ENCODE results near the gene ZNF69. TPM values are rescaled to one million over a fixed set of nuclear protein-coding genes. Genes with fewer than 3 reads are reported as not detected.

The ZNF69 gene
- total RNA-seq, 2 experiments from 2014 or later = 9.7 to 13.9 TPM

GRCh38 chr19:11890634-11891033 is 3.1 kb downstream of the ZNF69 start:
- Histone ChIP-seq H3K9me2 (ENCODE audit: insufficient read depth, low read length) (no peaks in the 10 kb centered on the region), H2AFZ (ENCODE audit: low read length) (no peak overlapping the region), H3K9me3 (ENCODE audit: low read length) (no peaks in the 10 kb centered on the region), H3K79me2 (ENCODE audit: insufficient read depth, low read depth, low read length) (no peaks in the 10 kb centered on the region), H3K4me2 (ENCODE audit: low read length) (no peak overlapping the region), H3K4me1 (ENCODE audit: insufficient read depth, low read length, poor library complexity, severe bottlenecking) (peaks cover 14% of the 10 kb centered on the region), H4K20me1 (ENCODE audit: insufficient read depth, low read length) (no peaks in the 10 kb centered on the region), H3K27ac (ENCODE audit: low read depth, low read length, poor library complexity, severe bottlenecking) (no peak overlapping the region), H3K36me3 (ENCODE audit: insufficient read depth, low read length) (no peaks in the 10 kb centered on the region), H3K4me3 (ENCODE audit: low read depth, low read length, poor library complexity, severe bottlenecking) (no peak overlapping the region)
- TF ChIP-seq CTCF (conservative IDR thresholded peaks at IDR 0.05; ENCODE audit: low read length) = no peak
- no peak for TF ChIP-seq EZH2phosphoT487 (IDR thresholded peaks at IDR 0.05; ENCODE audit: borderline replicate concordance, low read depth, low read length)
- intact Hi-C loops (cut with micrococcal nuclease; ENCODE audit: unreplicated experiment) = no loop called here
- no TSS peak for BruUV-seq (replicated peaks)
- ChIA-PET CTCF (ENCODE audit: unreplicated experiment) (no interaction called here), POLR2A (no interaction called here)
- no peak for DNase-seq (ENCODE audit: low spot score)

DNA sequence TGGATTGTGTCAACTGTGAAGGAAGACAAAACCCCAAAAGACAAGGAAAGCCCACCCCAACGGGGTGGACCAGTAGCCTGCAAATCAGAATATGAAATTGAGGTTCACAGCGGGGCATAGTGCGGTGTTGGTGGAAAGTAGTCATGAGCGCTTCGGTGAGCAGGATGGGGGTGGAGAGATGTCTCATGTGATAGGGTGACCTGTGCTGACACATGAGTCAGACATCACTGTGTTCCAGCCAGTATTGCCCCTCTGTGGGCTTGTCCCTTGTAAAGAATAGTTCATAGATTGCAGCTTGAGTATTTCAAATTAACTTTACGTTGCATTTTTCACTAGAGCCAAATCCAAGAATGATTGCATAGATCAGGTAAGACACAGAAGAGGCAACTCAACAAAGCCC is 7.3 kb downstream of the ZNF69 start:
- CTCF ChIA-PET (ENCODE audit: unreplicated experiment) = no interaction called here
- BruUV-seq (replicated peaks) = no TSS peak
- Histone ChIP-seq H3K4me2 (ENCODE audit: low read length) (no peak overlapping the region), H2AFZ (ENCODE audit: low read length) (no peak overlapping the region), H4K20me1 (ENCODE audit: insufficient read depth, low read length) (no peaks in the 10 kb centered on the region), H3K27ac (ENCODE audit: low read depth, low read length, poor library complexity, severe bottlenecking) (no peak overlapping the region), H3K4me3 (ENCODE audit: low read depth, low read length, poor library complexity, severe bottlenecking) (no peak overlapping the region), H3K9me3 (ENCODE audit: low read length) (no peaks in the 10 kb centered on the region), H3K36me3 (ENCODE audit: insufficient read depth, low read length) (no peaks in the 10 kb centered on the region), H3K79me2 (ENCODE audit: insufficient read depth, low read depth, low read length) (no peaks in the 10 kb centered on the region), H3K9me2 (ENCODE audit: insufficient read depth, low read length) (no peaks in the 10 kb centered on the region), H3K4me1 (ENCODE audit: insufficient read depth, low read length, poor library complexity, severe bottlenecking) (no peaks in the 10 kb centered on the region)
- DNase-seq (ENCODE audit: low spot score) = no peak
- intact Hi-C loops (cut with micrococcal nuclease; ENCODE audit: unreplicated experiment) = no loop called here
- POLR2A ChIA-PET = no interaction called here
- TF ChIP-seq EZH2phosphoT487 (IDR thresholded peaks at IDR 0.05; ENCODE audit: borderline replicate concordance, low read depth, low read length) (no peak), CTCF (conservative IDR thresholded peaks at IDR 0.05; ENCODE audit: low read length) (no peak)

- BruUV-seq (replicated peaks) = no TSS peak
- no peaks in the 10 kb centered on the region for H3K4me1 ChIP-seq (ENCODE audit: insufficient read depth, low read length, poor library complexity, severe bottlenecking)
- no peaks in the 10 kb centered on the region for H3K9me3 ChIP-seq (ENCODE audit: low read length)
- H3K4me2 ChIP-seq (ENCODE audit: low read length) = no peak overlapping the region
- ChIA-PET CTCF (ENCODE audit: unreplicated experiment) (no interaction called here), POLR2A (no interaction called here)
- H3K79me2 ChIP-seq (ENCODE audit: insufficient read depth, low read depth, low read length) = no peaks in the 10 kb centered on the region
- DNase-seq (ENCODE audit: low spot score) = no peak
- H3K4me3 ChIP-seq (ENCODE audit: low read depth, low read length, poor library complexity, severe bottlenecking) = no peak overlapping the region
- H4K20me1 ChIP-seq (ENCODE audit: insufficient read depth, low read length) = no peaks in the 10 kb centered on the region
- TF ChIP-seq CTCF (conservative IDR thresholded peaks at IDR 0.05; ENCODE audit: low read length) (peak; percentile 60), EZH2phosphoT487 (IDR thresholded peaks at IDR 0.05; ENCODE audit: borderline replicate concordance, low read depth, low read length) (no peak)
- H2AFZ ChIP-seq (ENCODE audit: low read length) = no peak overlapping the region
- H3K36me3 ChIP-seq (ENCODE audit: insufficient read depth, low read length) = peaks cover 23% of the 10 kb centered on the region
- no peak overlapping the region for H3K27ac ChIP-seq (ENCODE audit: low read depth, low read length, poor library complexity, severe bottlenecking)
- intact Hi-C loops (cut with micrococcal nuclease; ENCODE audit: unreplicated experiment) = no loop called here
- H3K9me2 ChIP-seq (ENCODE audit: insufficient read depth, low read length) = no peaks in the 10 kb centered on the region
Measured at GRCh38 chr19:11902228-11902627, 14.6 kb downstream of the ZNF69 start.

Data from OCI-LY7 (cell line).